ENCODE data around the gene TMEM134.
"Not testable (repeated sequence)": the region's sequence is repeated elsewhere in the genome, so short reads cannot be mapped to it uniquely, and the experiment has no call there.

TMEM134 gene

GRCh38 chr11:67436459-67437081 lies 32.5 kb downstream of the TMEM134 start:
- DNase-seq: no peak

- no peak for DNase-seq
Observed at GRCh38 chr11:67435727-67436458, 33.2 kb downstream of the TMEM134 start.

- no peak for DNase-seq
Observed at GRCh38 chr11:67435031-67435726, 33.9 kb downstream of the TMEM134 start.

GRCh38 chr11:67434395-67434881 lies 34.6 kb downstream of the TMEM134 start:
- DNase-seq: no peak

DNA sequence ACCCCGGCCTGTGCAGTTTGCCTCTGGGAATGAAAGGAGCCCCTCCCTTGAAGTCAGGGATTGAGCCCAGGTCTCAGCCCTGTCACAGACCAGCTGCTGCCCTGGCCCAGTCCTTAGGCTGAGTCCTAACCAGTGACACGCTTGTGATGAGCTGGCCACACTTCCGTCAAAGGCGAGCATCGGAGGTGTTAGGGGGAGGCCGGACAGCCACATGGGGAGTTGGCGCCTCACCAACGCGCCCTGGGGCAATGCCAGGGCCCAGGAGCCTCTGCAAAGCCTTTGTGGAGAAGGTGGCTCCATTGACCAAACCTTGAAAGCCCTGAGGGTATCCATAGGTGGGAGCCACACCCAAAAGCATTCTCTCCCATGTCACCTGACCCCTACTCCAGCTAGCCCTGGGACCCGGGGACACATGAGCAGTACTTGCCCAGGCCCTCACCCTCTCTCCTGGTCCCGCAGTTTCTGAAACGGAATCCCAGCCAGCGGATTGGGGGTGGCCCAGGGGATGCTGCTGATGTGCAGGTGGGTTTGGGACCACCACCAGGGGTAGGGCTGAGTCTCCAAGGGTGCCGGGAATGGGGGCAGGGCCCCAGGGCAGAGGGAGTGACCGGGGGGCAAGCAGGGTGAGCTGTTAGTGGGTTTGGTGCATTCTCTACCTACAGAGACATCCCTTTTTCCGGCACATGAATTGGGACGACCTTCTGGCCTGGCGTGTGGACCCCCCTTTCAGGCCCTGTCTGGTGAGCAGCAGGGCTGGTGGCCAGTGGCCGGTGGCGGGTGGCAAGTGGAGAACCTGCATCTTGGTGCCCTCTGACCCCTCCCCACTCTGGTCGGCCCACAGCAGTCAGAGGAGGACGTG lies 35.3 kb downstream of the TMEM134 start:
- no peak for DNase-seq

- no peak for DNase-seq
Observed at GRCh38 chr11:67432655-67433349, 36.2 kb downstream of the TMEM134 start.

GRCh38 chr11:67431346-67432249 lies 37.5 kb downstream of the TMEM134 start:
- no peak for DNase-seq

DNA sequence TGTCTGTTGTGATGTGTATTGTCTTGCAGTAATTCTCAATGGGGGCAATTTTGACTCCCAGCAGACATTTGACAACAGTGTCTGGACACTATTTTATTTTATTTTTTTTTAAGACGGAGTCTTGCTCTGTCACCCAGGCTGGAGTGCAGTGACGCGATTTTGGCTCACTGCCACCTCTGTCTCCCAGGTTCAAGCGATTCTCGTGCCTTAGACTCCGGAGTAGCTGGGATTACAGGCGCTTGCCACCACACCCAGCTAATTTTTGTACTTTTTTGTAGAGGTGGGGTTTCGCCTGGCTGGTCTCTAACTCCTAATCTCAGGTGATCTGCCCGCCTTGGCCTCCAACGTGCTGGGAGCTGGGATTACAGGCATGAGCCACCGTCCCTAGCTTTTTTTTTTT lies 39.3 kb downstream of the TMEM134 start:
- no peak for DNase-seq

GRCh38 chr11:67429038-67429668 lies 39.9 kb downstream of the TMEM134 start:
- no peak for DNase-seq

DNA sequence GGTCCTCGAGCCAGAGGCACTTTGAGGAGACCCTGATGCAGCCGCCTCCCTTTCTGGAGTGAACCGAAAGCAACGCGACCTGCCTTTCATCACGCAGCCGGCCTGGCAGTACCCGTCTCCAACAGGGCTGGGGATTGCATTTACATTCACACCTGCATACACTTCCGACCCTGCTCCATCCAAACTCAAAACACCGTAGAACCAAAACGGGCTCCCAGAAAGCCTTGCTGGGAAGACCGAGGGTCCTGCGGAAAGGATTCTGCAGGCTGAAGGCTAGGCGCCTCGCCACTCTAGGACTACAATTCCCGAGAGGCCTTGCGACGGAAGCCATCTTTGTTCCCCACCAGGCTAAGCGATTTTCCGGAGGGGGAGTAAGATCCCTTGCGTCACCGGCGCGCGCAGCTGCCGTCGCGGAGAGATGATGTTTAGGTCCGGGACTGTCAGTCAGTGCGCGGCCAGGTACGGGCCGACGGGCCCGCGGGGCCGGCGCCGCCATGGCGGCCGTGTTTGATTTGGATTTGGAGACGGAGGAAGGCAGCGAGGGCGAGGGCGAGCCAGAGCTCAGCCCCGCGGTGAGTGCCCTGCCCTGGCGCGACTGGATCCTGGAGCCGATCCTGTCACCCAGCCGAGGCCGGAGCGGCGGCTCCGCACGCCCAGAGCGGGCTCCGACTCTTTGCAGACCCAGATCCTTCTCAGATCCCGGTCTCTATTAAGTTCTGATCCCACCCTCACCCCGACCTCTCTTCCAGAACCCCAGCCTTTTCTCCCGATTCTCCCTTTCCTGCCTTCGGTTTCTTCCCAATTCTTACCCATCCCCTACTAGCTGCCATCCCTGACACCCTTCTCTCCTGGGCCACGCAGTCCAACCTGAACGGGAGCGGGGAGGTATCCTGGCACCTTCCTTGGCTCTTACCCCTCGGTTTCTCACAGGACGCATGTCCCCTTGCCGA lies 40.7 kb downstream of the TMEM134 start, which contains the start of gene RPS6KB2:
TSS of gene RPS6KB2 (plus strand) at position 443 of the 950 bp plus-strand sequence. CDS start at position 495, 52 bp downstream.
- peak; percentile 98 for DNase-seq

- not testable (repeated sequence) for DNase-seq
Observed at GRCh38 chr11:67427364-67427859, 41.6 kb downstream of the TMEM134 start.

DNA sequence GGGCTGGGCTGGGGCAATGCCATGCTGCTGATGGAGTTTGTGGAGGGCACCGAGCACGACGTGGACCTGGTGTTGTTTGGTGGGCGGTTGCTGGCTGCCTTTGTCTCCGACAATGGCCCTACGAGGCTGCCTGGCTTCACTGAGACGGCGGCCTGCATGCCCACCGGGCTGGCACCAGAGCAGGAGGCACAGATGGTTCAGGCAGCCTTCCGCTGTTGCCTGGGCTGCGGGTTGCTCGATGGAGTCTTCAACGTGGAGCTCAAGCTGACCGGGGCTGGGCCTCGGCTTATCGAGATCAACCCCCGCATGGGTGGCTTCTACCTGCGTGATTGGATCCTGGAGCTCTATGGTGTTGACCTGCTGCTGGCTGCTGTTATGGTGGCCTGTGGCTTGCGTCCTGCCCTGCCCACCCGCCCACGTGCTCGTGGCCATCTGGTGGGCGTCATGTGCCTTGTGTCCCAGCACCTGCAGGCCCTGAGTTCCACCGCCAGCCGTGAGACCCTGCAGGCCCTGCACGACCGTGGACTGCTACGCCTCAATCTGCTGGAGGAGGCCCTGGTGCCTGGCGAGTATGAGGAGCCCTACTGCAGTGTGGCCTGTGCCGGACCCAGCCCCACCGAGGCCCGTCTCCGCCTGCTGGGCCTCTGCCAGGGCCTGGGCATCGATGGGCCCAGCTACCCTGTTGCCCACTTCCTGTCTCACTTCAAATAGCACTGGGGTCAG lies 45.0 kb downstream of the TMEM134 start:
- no peak for DNase-seq

DNA sequence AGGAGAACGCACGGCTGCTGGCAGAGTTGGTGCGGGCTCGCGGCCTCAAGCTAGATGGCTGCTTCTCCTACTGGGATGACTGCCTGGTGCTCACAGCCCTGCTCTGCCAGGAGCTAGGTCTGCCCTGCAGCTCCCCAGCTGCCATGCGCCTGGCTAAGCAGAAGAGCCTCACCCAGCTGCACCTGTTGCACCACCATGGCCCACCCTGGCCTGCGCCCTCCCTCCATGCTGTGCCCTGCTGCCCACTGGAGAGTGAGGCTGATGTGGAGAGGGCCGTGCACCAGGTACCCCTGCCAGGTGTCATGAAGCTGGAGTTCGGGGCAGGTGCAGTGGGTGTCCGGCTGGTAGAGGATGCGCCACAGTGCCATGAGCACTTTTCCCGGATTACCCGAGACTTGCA lies 45.6 kb downstream of the TMEM134 start:
- DNase-seq: no peak

DNA sequence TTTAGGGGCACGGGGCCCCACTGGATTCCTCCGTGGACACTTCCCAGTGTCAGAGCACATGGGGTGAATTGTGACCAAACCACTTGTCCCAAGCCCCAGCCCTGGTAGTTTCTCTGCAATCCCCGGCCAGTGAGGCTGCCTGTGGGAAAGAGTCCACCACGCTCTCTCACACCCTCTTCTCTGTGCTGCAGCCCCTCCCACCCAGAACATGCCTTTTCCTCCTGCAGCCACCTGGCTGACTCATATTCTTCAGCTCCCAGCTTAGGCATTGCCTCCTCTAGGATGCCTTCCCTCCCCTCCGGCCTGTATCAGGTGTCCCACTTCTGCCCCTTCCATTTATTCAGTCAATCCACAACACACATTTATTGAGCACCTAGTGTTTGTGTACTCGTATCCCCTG lies 46.2 kb downstream of the TMEM134 start:
- no peak for DNase-seq

DNA sequence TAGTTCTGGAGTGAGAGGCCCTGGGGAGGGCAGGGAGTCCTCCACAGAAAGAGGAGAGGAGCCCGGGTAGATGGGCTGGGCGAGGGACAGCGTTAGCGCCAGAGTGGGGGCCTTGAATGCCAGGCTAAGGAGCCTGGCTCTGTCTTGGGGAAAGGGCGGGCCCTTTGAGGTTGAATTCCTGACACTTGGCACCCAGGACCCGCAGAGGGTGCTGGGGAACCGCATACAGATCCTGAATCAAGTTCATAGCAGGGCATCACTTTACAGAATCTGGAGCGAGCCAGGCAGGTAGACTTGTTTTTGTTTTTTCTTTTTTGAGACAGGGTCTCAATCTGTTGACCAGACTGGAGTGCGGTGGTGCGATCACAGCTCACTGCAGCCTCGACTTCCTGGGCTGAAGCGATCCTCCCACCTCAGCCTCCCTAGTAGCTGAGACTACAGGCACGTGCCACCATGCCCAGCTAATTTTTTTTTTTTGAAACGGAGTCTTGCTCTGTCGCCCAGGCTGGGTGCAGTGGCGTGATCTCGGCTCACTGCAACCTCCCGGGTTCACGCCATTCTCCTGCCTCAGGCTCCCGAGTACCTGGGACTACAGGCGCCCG lies 47.5 kb downstream of the TMEM134 start:
- no peak for DNase-seq

DNA sequence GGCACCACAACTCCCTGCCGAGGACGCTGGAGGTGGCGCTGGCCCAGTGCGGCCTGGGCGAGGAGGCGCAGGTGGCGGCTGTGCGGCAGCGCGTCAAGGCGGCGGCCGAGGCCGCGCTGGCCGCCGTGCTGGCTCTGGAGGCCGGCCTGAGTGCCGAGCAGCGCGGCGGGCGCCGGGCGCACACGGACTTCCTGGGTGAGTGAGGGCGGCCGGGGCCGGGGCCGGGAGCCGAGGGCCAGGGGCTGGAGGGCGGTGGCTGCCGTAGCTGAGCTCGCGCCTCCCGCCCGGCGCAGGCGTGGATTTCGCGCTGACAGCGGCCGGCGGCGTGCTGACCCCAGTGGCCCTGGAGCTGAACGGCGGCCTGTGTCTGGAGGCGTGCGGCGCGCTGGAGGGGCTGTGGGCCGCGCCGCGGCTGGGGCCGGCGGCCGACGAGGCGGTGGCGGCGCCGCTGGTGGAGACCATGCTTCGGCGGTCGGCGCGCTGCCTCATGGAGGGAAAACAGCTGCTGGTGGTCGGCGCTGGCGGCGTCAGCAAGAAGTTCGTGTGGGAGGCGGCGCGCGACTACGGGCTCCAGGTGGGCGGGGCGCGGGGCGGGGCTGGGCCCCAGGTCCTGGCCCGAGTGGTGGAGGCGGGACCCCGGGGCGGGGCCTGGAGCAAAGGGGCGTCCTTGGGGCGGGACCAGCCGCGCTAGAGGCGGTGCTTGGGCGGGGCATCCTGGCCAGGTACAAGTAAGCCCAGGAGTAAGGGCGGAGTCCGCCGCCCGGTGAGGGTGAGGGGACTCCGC lies 48.2 kb downstream of the TMEM134 start:
- DNase-seq: peak; percentile 90

DNA sequence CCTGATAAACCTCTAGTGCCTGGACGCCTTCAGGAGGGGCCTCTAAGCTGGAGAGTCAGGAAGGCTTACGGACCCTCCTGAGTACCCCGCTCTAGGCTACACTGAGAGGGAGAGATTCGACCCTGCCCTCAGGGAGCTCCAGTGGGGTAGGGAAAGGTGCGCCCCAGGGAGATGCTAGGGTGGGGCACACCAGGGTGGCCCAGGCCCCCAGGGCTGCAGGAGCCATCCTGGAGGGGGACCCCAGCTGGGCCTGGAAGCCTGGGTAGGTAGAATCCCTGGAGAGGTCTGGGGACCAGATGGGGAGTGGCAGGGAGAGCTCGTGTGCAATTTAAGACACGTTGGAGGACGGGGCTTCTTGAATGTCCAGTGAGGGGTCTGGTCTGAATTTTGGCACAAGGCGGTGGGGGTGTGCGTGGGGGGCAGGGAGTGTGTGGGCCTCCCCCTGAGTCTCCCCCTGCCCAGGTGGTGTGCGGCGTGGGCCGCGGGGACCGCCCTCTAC lies 48.9 kb downstream of the TMEM134 start:
- no peak for DNase-seq

Measured in NCI-H774 (cell line).